Progenitor cell of endocrine pancreas (in vitro differentiated cells): ENCODE measurements around the gene RAB37. TPM values are rescaled to one million over a fixed set of nuclear protein-coding genes. Genes with fewer than 3 reads are reported as not detected.

Source experiments
- DNase-seq: peaks from one replicate; pipeline ENCODE4 v3.0.0; 2021; ENCODE audit warnings: low spot score; ENCODE audit not compliant: unreplicated experiment
- H3K27ac Mint-ChIP-seq: 2 replicates; pipeline ENCODE4 v1.8.0; 2021; ENCODE audit warnings: mild to moderate bottlenecking, moderate library complexity, mixed read lengths
- H3K27me3 Mint-ChIP-seq: 2 replicates; pipeline ENCODE4 v1.8.0; 2021; ENCODE audit warnings: mixed read lengths
- H3K36me3 Mint-ChIP-seq: 2 replicates; pipeline ENCODE4 v1.8.0; 2022; ENCODE audit warnings: mixed read lengths; ENCODE audit not compliant: insufficient read depth
- H3K4me1 Mint-ChIP-seq: 2 replicates; pipeline ENCODE4 v1.8.0; 2021; ENCODE audit warnings: low read depth, mixed read lengths
- H3K4me3 Mint-ChIP-seq: 2 replicates; pipeline ENCODE4 v1.8.0; 2021; ENCODE audit warnings: low read depth, mild to moderate bottlenecking, moderate library complexity, mixed read lengths
- H3K9me3 Mint-ChIP-seq: 2 replicates; pipeline ENCODE4 v1.8.0; 2021; ENCODE audit warnings: low read depth, mixed read lengths
- total RNA-seq: library from RNA; stranded (reverse); gene quantifications from 2 replicates; pipeline ENCODE4 v1.2.1, GENCODE V29; 2021
- TF ChIP-seq, protein P1 (sequence below): fragments of 200-600 bp; sonication (generic); IDR thresholded peaks from one replicate; pipeline ENCODE4 v1.5.0; 2021; ENCODE audit warnings: antibody characterized with exemption, mild to moderate bottlenecking; ENCODE audit not compliant: unreplicated experiment

Gene RAB37
- total RNA-seq, 1 donor from 2014 or later: 3.2 TPM

DNA sequence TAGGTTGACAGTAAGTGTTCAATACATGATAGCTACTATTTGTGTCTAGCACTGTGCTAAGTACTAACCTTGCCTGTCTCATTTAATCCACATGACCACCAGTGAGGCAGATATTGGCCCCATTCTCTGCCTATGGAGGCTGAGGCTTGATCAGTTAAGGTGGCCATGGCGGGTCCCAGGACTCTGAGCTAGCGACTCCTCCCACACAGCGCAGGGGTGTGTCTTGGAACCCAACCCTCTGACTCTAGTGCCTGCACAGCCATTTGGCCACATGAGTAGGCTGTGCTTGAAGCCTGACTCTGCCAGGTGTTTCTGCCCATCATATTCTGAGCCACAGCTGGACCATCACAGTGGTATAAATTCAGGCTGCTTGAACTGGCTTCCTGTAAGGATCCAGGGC, 17.8 kb downstream of the RAB37 start:
- no peaks in the 10 kb centered on the region for H3K9me3 Mint-ChIP-seq
- H3K36me3 Mint-ChIP-seq: peaks cover 7% of the 10 kb centered on the region
- no peaks in the 10 kb centered on the region for H3K27me3 Mint-ChIP-seq
- no peak for DNase-seq
- H3K4me3 Mint-ChIP-seq: no peak overlapping the region
- peaks cover 63% of the 10 kb centered on the region for H3K4me1 Mint-ChIP-seq
- no peak overlapping the region for H3K27ac Mint-ChIP-seq
- TF ChIP-seq, protein P1, sequence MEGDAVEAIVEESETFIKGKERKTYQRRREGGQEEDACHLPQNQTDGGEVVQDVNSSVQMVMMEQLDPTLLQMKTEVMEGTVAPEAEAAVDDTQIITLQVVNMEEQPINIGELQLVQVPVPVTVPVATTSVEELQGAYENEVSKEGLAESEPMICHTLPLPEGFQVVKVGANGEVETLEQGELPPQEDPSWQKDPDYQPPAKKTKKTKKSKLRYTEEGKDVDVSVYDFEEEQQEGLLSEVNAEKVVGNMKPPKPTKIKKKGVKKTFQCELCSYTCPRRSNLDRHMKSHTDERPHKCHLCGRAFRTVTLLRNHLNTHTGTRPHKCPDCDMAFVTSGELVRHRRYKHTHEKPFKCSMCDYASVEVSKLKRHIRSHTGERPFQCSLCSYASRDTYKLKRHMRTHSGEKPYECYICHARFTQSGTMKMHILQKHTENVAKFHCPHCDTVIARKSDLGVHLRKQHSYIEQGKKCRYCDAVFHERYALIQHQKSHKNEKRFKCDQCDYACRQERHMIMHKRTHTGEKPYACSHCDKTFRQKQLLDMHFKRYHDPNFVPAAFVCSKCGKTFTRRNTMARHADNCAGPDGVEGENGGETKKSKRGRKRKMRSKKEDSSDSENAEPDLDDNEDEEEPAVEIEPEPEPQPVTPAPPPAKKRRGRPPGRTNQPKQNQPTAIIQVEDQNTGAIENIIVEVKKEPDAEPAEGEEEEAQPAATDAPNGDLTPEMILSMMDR: no peak

DNA sequence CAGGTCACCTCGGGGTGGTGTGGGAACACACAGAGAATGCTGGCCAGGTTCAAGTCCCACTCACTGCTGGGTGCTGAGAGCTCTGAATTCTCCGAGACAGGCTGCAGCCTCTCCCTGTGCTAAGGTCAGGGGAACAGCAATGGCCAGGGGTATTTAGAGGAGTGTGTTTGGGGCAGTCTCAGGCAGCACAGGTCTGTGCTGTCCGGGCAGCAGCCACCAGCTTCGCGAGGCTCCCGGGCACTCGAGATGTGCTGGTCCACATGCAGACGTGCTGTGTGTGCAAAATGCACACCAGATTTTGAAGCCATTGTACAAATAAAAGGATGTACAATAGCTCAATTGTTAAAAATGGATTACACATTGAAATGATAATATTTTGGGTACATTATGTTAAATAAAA, 18.5 kb downstream of the RAB37 start:
- Mint-ChIP-seq H3K27me3 (no peaks in the 10 kb centered on the region), H3K4me1 (peaks cover 64% of the 10 kb centered on the region)

DNA sequence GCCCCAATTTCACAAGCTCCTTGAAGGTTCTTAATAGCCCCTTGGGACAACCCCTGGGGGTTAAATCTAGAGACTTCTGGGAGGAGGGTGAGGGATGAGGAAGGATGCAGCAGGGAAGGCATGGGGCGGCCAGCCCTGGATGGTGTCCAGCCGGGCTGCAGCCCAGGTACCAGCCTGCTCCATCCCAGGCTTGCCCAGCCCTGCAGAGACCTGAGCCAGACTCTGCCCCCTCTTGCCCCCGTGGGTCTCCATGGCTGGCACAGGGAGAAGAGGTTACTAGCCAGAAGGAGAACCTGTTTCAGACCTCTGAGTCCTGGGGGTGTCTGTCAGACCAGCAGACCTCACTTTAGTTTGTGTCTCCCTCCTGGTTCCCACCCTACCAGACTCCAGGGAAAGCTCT, 19.8 kb downstream of the RAB37 start:
- Mint-ChIP-seq H3K4me3 (no peak overlapping the region), H3K9me3 (no peaks in the 10 kb centered on the region), H3K36me3 (peaks cover 7% of the 10 kb centered on the region), H3K4me1 (peaks cover 64% of the 10 kb centered on the region), H3K27me3 (no peaks in the 10 kb centered on the region), H3K27ac (no peak overlapping the region)
- TF ChIP-seq, protein P1: no peak
- DNase-seq: no peak

More for the DNA sequence above, 18.5 kb downstream of the RAB37 start:
- DNase-seq: no peak
- H3K9me3 Mint-ChIP-seq: no peaks in the 10 kb centered on the region
- TF ChIP-seq, protein P1: no peak
- peaks cover 7% of the 10 kb centered on the region for H3K36me3 Mint-ChIP-seq
- no peak overlapping the region for H3K4me3 Mint-ChIP-seq
- H3K27ac Mint-ChIP-seq: no peak overlapping the region

DNA sequence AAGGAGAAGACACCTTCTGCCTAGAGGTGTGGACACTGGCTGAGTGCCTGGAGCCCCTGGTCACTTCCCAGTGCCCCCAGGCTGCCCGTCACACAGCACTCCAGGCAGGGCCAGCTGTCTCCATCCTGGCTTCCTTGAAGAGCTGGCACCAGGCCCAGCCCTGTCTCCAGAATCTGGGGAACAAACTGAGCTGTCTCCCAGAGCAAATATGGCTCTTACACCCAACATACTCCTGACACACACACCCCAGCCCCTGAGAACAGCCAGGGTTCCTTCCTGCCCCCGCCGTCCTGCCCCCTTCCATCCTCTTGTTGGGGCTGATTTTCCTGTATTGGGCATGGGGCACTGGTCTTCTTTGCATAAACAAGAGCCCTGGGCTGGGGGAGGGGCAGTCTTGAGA, 20.4 kb downstream of the RAB37 start:
- Mint-ChIP-seq H3K4me1 (peaks cover 62% of the 10 kb centered on the region), H3K9me3 (no peaks in the 10 kb centered on the region), H3K4me3 (no peak overlapping the region), H3K27me3 (no peaks in the 10 kb centered on the region), H3K36me3 (peaks cover 4% of the 10 kb centered on the region), H3K27ac (peak overlapping the region; percentile 77)
- no peak for DNase-seq
- TF ChIP-seq, protein P1: no peak

DNA sequence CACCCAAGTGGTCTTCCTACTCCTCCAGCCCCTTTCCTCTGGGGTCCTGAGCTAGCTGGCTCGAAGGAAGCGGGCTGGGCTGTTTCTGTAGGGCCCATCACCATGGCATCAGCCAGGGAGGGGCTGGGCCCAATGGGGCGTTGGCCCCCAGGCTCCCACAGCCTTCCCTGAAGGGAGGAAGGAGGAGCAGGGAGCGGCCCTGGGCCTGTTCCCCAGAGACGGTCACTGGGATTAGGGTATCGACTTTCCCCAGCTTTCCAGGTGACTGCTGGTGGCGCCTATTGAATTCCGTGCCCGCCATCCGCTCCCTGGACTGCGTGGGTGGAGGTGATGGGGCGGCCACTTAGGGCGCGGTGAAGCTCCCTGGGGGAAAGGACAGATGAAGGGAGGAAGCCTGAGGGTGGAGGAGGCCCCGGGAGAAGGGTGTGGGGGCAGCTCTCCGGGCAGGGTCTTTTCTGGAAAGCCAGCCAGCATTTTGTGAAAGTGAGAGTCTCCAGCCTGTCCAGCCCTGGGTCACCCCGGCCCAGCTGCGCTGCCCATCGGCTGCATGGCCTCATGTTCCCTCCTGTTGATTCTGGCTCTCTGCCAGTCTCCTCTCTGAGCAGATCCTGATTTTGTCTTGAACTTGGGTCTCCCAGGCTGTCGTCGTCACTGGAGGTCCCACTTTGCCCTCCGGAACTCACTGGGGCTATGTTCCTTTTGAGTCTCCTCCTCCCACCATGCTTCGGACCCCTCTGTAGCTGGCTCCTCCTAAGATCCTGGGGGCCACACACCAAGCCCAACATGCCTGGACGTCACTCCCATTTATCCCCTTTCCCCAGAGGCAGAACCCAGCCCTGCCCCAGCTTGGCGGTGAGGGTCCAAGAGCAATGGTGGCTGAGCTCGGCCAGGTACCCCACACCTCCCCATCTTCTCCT, 21.1 kb downstream of the RAB37 start:
- H3K27ac Mint-ChIP-seq: peak overlapping the region; percentile 90
- no peaks in the 10 kb centered on the region for H3K36me3 Mint-ChIP-seq
- H3K9me3 Mint-ChIP-seq: no peaks in the 10 kb centered on the region
- peaks cover 62% of the 10 kb centered on the region for H3K4me1 Mint-ChIP-seq
- H3K27me3 Mint-ChIP-seq: no peaks in the 10 kb centered on the region
- TF ChIP-seq, protein P1: no peak
- no peak overlapping the region for H3K4me3 Mint-ChIP-seq
- DNase-seq: no peak
